CD4-positive, alpha-beta T cell treated with Interleukin-1 beta for 1 hour (primary cell): ENCODE results near the gene GAPVD1.

Experiments
- DNase-seq, 2 donors: peaks; one replicate each; pipeline ENCODE4 v3.0.0-alpha.2; 2020 to 2022

The GAPVD1 gene

DNA sequence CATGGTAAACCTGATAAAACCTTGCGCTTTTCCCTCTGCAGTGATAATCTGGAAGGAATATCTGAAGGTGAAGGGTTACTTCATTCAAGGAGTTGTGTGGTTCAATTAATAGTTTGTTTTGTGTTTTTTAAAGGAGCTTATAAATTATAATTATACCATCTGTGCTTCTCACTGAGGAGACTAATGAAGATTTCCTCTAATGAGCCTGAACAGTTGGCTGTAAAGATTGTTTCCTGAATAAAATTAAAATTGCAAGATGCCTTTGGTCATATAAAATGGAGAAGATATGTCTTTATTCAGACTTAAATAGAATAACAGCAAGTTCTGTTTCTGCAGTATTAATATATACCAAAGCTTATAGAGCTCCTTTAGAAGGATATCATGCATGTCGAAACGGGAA, 59.9 kb downstream of the GAPVD1 start:
- DNase-seq, result no peak

DNA sequence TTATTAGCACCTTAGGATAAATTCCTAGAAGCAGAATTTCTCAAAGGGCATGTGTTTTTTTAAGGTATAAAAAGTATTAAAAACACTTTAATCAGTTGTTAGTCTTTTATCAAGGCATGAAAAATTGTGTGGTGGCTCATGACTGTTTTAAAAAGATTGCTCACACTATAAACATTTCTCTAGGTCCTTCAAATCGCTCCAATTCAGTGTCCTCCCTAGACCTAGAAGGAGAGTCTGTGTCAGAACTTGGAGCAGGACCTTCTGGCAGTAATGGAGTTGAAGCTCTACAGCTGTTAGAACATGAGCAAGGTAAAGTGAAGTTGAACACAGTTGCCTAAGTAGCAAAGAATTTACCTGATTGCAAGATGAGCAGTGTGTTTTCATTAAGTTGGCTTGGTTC, 62.0 kb downstream of the GAPVD1 start:
- no peak for DNase-seq

DNA sequence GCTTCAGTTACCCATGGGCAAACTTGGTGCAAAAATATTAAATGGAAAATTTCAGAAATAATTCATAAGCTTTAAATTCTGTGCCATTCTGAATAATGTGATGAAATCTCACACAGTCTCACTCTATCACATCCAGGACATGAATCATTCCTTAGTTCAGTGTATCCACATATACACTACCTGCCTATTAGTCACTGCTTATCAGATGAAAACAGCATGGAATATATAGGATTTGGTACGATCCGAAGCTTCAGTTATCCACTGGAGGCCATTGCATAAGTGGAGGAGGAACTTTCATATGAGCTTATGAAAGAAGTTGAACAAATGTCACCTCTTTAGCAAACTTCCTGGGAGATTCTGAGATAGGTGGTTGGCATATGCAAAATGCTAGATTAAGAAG, 64.2 kb downstream of the GAPVD1 start:
- DNase-seq, result no peak

DNA sequence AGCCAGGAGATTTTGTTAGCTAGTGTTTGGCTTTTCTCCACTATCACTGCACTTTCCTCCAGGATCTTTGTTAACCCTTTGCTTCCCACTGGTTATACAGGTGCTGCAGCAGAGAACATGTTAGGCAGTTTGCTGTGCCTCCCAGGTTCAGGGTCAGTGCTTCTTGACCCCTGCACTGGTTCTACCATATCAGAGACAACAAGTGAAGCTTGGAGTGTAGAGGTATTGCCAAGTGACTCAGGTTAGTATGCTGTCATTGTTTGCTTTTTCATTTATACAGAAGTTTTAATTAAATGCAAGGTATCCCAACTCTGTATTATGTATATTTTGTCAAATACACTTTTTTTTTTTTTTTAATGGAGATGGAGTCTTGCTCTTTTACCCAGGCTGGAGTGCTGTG, 68.4 kb downstream of the GAPVD1 start:
- DNase-seq, result no peak

- DNase-seq, result no peak
Observed at GRCh38 chr9:125330587-125330986, 69.0 kb downstream of the GAPVD1 start.

- DNase-seq, result no peak
Observed at GRCh38 chr9:125332527-125332926, 70.9 kb downstream of the GAPVD1 start.

- no peak for DNase-seq
Observed at GRCh38 chr9:125337236-125337635, 75.6 kb downstream of the GAPVD1 start.

DNA sequence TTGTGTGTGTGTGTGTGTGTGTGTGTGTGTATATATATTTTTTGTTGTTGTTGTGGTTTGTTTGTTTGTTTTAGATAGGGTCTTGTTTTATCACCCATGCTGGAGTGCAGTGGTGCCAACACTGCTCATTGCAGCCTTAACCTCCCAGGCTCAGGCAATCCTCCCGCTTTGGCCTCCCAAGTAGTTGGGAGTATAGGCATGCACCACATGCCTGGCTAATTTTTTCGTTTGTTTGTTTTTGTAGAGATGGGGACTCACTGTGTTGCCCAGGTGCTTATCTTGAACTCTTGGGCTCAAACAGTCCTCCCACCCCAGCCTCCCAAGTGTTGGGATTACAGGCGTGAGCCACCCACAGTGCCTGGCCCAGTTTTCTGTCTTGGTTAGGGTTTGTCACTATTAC, 77.3 kb downstream of the GAPVD1 start:
- DNase-seq, result no peak

- no peak for DNase-seq
Observed at GRCh38 chr9:125341566-125341965, 79.9 kb downstream of the GAPVD1 start.

DNA sequence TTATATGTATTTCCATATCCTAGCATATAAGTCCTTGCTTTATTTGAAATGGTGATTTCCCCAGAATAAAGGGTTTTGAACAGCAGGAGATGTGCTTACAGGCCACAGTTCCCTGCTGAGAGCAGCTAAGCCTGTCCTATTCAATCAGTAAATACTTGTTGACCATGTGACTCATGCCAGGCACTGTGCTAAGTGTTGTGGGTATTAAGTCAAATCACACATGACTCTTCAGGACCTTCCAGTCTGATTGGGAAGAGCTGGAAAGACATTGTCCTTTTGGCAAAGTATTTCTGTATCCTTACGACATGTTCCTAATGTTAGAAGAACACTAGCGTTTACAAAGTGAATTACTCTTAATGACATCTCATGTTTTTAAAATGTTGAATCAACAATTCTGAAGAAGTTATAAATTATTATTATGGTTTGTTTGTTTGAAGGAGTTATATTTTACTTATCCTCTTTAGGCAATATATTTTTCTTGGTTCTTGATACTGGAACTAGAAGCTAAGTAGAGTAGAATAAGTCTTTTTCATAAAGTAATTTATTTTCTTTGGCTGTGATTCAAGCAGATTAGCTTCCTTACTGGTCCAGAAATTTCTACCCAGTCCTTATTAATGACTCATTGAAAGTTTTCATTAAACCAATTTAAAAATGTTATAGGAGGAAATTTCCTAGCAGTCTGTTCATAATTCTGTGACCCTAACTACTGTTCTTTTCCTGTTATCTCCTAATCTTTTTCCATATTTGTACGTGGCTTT, 82.1 kb downstream of the GAPVD1 start:
- no peak for DNase-seq

GRCh38 chr9:125346080-125346732, 84.6 kb downstream of the GAPVD1 start:
- DNase-seq, result no peak

GRCh38 chr9:125355601-125356000, 94.0 kb downstream of the GAPVD1 start:
- DNase-seq, result no peak

DNA sequence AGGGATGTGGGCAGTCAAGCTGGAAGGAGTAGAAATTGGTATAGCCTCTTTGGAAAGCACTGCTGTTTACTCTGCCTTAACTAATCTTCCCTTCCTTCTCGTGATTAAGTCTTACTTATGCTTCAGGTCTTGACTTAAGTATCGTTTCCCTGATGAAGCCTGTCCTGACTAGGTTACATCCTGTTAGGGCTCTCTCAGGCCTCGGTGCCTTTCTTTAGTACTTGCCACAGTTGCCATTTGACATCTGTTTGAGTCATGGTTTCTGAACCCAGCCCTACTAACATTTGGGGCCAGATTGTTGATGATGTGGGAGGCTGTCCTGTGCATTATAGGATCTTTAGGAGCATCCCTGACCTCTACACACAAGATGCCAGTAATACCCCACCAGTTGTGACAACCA, 94.4 kb downstream of the GAPVD1 start:
- DNase-seq, result no peak

DNA sequence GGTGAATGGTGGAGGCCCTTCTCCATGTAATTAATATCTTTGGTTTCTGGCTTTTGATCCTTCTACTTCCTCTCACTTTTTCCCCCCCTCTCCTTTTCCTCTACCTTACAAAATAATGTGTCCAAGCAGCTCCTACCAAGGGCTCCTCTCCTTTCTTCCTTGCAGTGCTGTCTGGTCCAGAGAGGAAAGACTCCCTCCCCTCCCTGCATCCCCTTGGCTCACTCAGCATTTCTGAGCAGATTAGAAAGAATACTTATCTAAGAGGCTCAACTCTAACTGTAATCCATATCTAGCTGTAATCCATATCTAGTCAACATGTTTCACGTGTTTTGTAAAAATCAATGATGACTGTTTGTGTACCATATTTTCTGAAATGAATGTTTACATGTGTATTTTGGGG, 97.4 kb downstream of the GAPVD1 start:
- no peak for DNase-seq

GRCh38 chr9:125360601-125361000, 99.0 kb downstream of the GAPVD1 start:
- DNase-seq, result no peak

DNA sequence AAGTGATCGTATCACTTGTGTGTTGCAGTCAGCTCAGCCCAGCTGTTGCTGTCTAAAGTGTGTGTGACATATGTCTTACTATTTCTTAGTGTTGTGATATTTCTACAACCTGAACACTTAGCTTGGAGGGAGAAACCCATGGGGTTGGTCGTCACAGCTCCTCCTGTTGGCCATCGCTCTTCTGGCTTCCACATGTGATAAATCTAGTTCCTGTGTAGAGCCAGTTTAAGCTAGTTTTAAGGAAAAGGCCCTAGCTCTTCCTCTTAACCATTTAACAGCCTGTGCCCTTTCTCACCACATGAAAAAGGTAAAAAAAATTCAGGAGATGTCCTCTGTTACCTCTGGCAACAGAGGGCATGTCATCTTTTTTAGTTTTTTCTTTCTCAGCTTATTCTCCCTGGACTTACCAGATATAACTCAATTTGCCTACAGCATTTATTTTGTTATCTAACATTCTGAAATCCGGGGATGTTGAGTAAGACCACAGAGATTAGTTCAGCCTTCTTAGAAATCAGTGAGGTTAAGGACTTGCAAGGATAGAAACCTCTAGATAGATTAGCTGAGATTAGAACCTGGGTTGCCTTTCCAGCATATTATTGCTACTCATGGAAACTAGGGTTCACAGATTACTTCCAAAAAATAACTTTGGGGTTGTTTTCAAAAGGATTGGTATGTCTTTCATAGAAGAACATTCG, 100.4 kb downstream of the GAPVD1 start:
- DNase-seq, result peak; percentile 1 to 8

- no peak for DNase-seq
Observed at GRCh38 chr9:125366676-125367075, 105.0 kb downstream of the GAPVD1 start.

GRCh38 chr9:125370786-125371185, 109.2 kb downstream of the GAPVD1 start:
- no peak for DNase-seq

DNA sequence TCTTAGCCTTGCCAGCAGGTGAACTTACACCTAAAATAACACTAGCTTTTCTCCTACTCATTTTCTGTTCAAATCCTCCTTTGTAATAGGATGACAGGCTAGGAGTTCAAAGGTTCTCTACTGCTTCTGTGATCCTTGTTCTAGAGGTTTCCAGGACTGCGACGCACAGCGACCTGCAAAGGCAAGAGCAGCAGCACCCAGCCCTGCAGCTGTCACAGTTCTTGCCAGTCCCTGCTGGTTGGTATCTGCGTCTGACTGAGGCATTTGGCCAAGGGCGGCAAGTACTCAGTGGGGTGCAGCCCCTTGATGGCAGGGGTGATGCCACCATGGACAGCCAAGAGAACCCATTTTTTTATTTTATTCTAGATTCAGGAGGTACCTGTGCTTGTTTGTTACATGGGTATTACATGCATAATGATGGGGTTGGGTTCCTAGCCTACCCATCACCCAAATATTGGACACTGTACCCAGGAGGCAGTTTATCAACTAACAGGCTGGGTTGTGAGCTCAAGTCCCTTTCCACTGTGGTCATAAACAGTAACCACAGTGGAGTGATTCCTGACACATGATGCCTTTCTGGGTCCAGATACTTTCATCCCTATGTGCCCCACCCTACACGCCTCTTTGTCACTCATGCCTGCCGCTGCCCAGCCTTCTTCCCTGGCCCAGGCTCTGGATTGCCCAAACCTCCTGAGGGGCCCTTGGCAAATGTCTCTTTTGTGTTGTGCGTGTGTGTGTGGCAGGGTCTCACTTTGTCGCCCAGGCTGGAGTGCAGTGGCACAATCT, 111.0 kb downstream of the GAPVD1 start:
- no peak for DNase-seq

GRCh38 chr9:125374443-125375309, 113.0 kb downstream of the GAPVD1 start:
- peak; percentile 69 to 71 for DNase-seq

DNA sequence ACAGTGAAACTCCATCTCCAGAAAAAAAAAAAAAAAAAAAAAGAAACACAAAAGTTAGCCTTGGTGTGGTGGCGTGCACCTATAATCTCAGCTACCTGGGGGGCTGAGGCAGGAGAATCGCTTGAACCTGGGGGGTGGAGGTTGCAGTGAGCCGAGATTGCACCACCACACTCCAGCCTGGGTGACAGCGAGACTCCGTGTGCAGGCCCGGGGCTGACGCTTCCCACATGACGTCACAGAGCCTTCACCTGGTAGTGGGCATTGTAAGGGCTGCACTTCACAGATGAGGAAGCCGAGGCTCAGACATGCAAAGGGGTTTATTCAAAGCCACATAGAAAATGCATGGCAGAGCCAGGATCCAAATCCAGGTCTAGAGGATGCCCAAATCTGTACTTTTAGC, 114.2 kb downstream of the GAPVD1 start:
- no peak for DNase-seq
